HG03558 (cell line): ENCODE measurements around the gene MAN2C1.
"Not testable (repeated sequence)": the region's sequence is repeated elsewhere in the genome, so short reads cannot be mapped to it uniquely, and the experiment has no call there.

Source experiments
- ATAC-seq: cut with Tn5 transposase; IDR thresholded peaks from one replicate; pipeline ENCODE4 v1.9.1; 2021; ENCODE audit warnings: moderate number of reproducible peaks; ENCODE audit not compliant: unreplicated experiment; ENCODE audit errors: extremely low read depth

The MAN2C1 gene

GRCh38 chr15:75348034-75348561 lies 20.3 kb downstream of the MAN2C1 start:
- ATAC-seq = no peak

GRCh38 chr15:75347222-75348033 lies 21.0 kb downstream of the MAN2C1 start:
- ATAC-seq = no peak

- ATAC-seq = no peak
These were observed 21.6 kb downstream of the MAN2C1 start, which contains the start of gene NEIL1 for GRCh38 chr15:75346796-75347221. Gene NEIL1 (plus strand): TSS chr15:75347039. CDS start chr15:75348906, 1,867 bp downstream.

GRCh38 chr15:75343953-75344352 lies 24.5 kb downstream of the MAN2C1 start:
- ATAC-seq = not testable (repeated sequence)

- ATAC-seq = no peak
These were observed 26.2 kb downstream of the MAN2C1 start for GRCh38 chr15:75342221-75342620.

- no peak for ATAC-seq
These were observed 28.7 kb downstream of the MAN2C1 start for GRCh38 chr15:75339531-75340240.

GRCh38 chr15:75338661-75339240 lies 29.7 kb downstream of the MAN2C1 start:
- ATAC-seq = no peak

- no peak for ATAC-seq
These were observed 32.6 kb downstream of the MAN2C1 start, which contains the start of gene COMMD4 for GRCh38 chr15:75335705-75336355. Gene COMMD4 (plus strand): TSS chr15:75336063. CDS start chr15:75336090, 27 bp downstream.

- ATAC-seq = no peak
These were observed 33.1 kb downstream of the MAN2C1 start for GRCh38 chr15:75335313-75335704.

- ATAC-seq = not testable (repeated sequence)
These were observed 34.6 kb downstream of the MAN2C1 start for GRCh38 chr15:75333654-75334419.

- not testable (repeated sequence) for ATAC-seq
These were observed 36.3 kb downstream of the MAN2C1 start for GRCh38 chr15:75332093-75332492.

GRCh38 chr15:75329571-75329970 lies 38.8 kb downstream of the MAN2C1 start:
- ATAC-seq = no peak

- no peak for ATAC-seq
These were observed 39.7 kb downstream of the MAN2C1 start for GRCh38 chr15:75328493-75329314.

- no peak for ATAC-seq
These were observed 40.9 kb downstream of the MAN2C1 start for GRCh38 chr15:75327491-75327890.

GRCh38 chr15:75327005-75327404 lies 41.4 kb downstream of the MAN2C1 start:
- ATAC-seq = no peak

GRCh38 chr15:75325922-75326321 lies 42.5 kb downstream of the MAN2C1 start:
- no peak for ATAC-seq

GRCh38 chr15:75321711-75322110 lies 46.7 kb downstream of the MAN2C1 start:
- ATAC-seq = no peak

- not testable (repeated sequence) for ATAC-seq
These were observed 49.0 kb downstream of the MAN2C1 start for GRCh38 chr15:75319231-75319897.
